ENCODE data around the gene RXRB. TPM values are rescaled to one million over a fixed set of nuclear protein-coding genes. Genes with fewer than 3 reads are reported as not detected.

RXRB gene
- polyA plus RNA-seq, 1 of the 3 experiments (the other 2 are of a cell fraction), result 45.8 TPM

GRCh38 chr6:33189164-33189563 is 11.3 kb downstream of the RXRB start (continued):
- TF ChIP-seq REST (IDR thresholded peaks at IDR 0.05; ENCODE audit: low read depth, low read length) (no peak), EZH2phosphoT487 (IDR thresholded peaks at IDR 0.05; ENCODE audit: borderline replicate concordance, low read depth) (no peak)

DNA sequence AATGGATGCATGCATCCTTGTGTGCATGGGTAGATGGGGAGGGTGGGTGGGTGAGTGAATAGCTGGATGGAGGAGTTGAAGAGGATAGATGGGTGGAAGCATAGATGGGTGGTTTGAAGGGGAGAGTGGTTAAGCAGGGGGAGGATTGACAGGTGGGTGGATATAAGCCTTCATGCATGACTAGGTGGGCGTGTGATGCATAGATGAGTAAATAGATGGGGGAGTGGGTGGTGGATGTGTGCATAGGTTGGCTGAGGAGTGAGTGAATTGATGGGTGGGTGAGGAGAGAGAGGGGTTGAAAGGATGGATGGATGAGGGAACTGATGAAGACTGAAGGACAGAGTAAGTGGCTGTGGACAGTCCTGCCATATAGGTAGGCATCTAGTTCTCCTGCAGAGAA is 12.7 kb downstream of the RXRB start:
- Histone ChIP-seq H3K9me3 (no peaks in the 10 kb centered on the region), H3K27ac (ENCODE audit: low read depth in 2 of 2, low read length in 1 of 2) (no peak overlapping the region), H3K9ac (no peak overlapping the region), H3F3A (replicated peaks; ENCODE audit: insufficient read depth) (no peaks in the 10 kb centered on the region), H4K20me1 (ENCODE audit: insufficient read depth) (no peaks in the 10 kb centered on the region), H3K79me2 (ENCODE audit: insufficient read depth) (no peaks in the 10 kb centered on the region), H3K4me1 (ENCODE audit: control insufficient read depth in 1 of 2, insufficient read depth in 2 of 2, low read depth in 1 of 2, low read length in 1 of 2) (peaks cover 0 to 18% of the 10 kb centered on the region in 2 experiments; a peak in 1 of 4 replicates), H3K4me3 (ENCODE audit: low read depth in 2 of 2, low read length in 1 of 2) (no peak overlapping the region), H3K27me3 (ENCODE audit: insufficient read depth) (no peaks in the 10 kb centered on the region), H2AFZ (ENCODE audit: low read depth) (no peak overlapping the region), H3K9me2 (no peaks in the 10 kb centered on the region), H3K36me3 (replicated peaks in 1 of 2; ENCODE audit: control insufficient read depth in 1 of 2, insufficient read depth in 2 of 2, low read length in 1 of 2) (no peaks in the 10 kb centered on the region), H3K4me2 (no peak overlapping the region)
- ChIA-PET POLR2A (no interaction called here), CTCF (interaction anchor here (2.0 to 2.4 kb wide), 2 partner anchors 10 to 26 kb away, joined by 10 to 14 read pairs; no protein-coding TSS in a partner anchor)
- TF ChIP-seq MEF2A (IDR thresholded peaks at IDR 0.05; ENCODE audit: borderline replicate concordance, low read depth) (no peak), SMC3 (IDR thresholded peaks at IDR 0.05; ENCODE audit: low read depth, low read length) (no peak), GABPA (IDR thresholded peaks at IDR 0.05; ENCODE audit: low read depth) (no peak), RFX5 (IDR thresholded peaks at IDR 0.05; ENCODE audit: low read length) (no peak), FOXJ3 (CRISPR knock-in tag; IDR thresholded peaks at IDR 0.05) (no peak), IRF3 (IDR thresholded peaks at IDR 0.05; ENCODE audit: low read depth, low read length) (no peak), NFIC (IDR thresholded peaks at IDR 0.05; ENCODE audit: borderline replicate concordance) (no peak), CTCF (IDR thresholded peaks at IDR 0.05) (no peak), RAD21 (IDR thresholded peaks at IDR 0.05; ENCODE audit: low read length) (no peak), REST (IDR thresholded peaks at IDR 0.05; ENCODE audit: low read depth, low read length) (no peak), MXI1 (IDR thresholded peaks at IDR 0.05; ENCODE audit: low read depth, low read length) (no peak), ZBTB33 (IDR thresholded peaks at IDR 0.05; ENCODE audit: borderline replicate concordance, low read depth) (no peak), TCF12 (IDR thresholded peaks at IDR 0.05) (no peak), ELF1 (IDR thresholded peaks at IDR 0.05) (no peak)
- WGBS (ENCODE audit: low lambda C conversion rate), result 67% methylated on average over 1 of the region's 1 CpG
- no peak for DNase-seq

All from SK-N-SH (cell line).